Lower lobe of right lung (tissue), 2 donors: ENCODE data around the gene ZP1. TPM values are rescaled to one million over a fixed set of nuclear protein-coding genes. Genes with fewer than 3 reads are reported as not detected.

Experiments used
- ATAC-seq, 2 donors: fragments of 200-7000 bp; cut with Tn5 transposase; one replicate each; pipeline ENCODE4 v1.9.1; 2020 to 2022; ENCODE audit warnings: mild to moderate bottlenecking in 2 of 2, moderate library complexity in 2 of 2
- DNase-seq: peaks from one replicate; pipeline ENCODE4 v3.0.0-alpha.2; 2020
- H3K27ac ChIP-seq: fragments of 200-600 bp; one replicate; pipeline ENCODE4 v1.8.0; 2022
- H3K27me3 ChIP-seq: fragments of 200-600 bp; one replicate; pipeline ENCODE4 v1.8.0; 2022; ENCODE audit warnings: low read depth
- H3K36me3 ChIP-seq: fragments of 200-600 bp; one replicate; pipeline ENCODE4 v1.8.0; 2022; ENCODE audit warnings: mild to moderate bottlenecking
- H3K4me1 ChIP-seq: fragments of 200-600 bp; one replicate; pipeline ENCODE4 v1.8.0; 2022
- H3K4me3 ChIP-seq: fragments of 200-600 bp; one replicate; pipeline ENCODE4 v1.8.0; 2022; ENCODE audit warnings: mild to moderate bottlenecking
- H3K9me3 ChIP-seq: fragments of 200-600 bp; one replicate; pipeline ENCODE4 v1.8.0; 2022
- intact Hi-C: fragments of 100-400 bp; cut with DNase I; formaldehyde crosslinking; loops from one replicate; pipeline ENCODE4 v1.11.0; 2022
- total RNA-seq: library from RNA; stranded (reverse); fragmentation: NEBNext Ultra II Directional; extraction: Animal tissue kit (Norgen Biotek cat#: 25700); gene quantifications from one replicate; pipeline ENCODE4 v1.2.1, GENCODE V29; 2021
- TF ChIP-seq, protein P1 (sequence below): fragments of 200-600 bp; IDR thresholded peaks from one replicate; pipeline ENCODE4 v1.8.0; 2022; ENCODE audit warnings: antibody characterized with exemption, mild to moderate bottlenecking
- donor health status: DM: no; HTN: yes; CAD: no; lungs with severe emphysema.

The ZP1 gene
- total RNA-seq, 1 donor from 2014 or later = not detected

GRCh38 chr11:60887556-60887955 lies 20.2 kb downstream of the ZP1 start:
- ATAC-seq (peak; percentile 72 to 75), DNase-seq (no peak)
- TF ChIP-seq, protein P1, sequence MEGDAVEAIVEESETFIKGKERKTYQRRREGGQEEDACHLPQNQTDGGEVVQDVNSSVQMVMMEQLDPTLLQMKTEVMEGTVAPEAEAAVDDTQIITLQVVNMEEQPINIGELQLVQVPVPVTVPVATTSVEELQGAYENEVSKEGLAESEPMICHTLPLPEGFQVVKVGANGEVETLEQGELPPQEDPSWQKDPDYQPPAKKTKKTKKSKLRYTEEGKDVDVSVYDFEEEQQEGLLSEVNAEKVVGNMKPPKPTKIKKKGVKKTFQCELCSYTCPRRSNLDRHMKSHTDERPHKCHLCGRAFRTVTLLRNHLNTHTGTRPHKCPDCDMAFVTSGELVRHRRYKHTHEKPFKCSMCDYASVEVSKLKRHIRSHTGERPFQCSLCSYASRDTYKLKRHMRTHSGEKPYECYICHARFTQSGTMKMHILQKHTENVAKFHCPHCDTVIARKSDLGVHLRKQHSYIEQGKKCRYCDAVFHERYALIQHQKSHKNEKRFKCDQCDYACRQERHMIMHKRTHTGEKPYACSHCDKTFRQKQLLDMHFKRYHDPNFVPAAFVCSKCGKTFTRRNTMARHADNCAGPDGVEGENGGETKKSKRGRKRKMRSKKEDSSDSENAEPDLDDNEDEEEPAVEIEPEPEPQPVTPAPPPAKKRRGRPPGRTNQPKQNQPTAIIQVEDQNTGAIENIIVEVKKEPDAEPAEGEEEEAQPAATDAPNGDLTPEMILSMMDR = peak; percentile 36
- H3K27me3 ChIP-seq = no peaks in the 10 kb centered on the region
- H3K4me1 ChIP-seq = no peaks in the 10 kb centered on the region
- peaks cover 11% of the 10 kb centered on the region for H3K36me3 ChIP-seq
- intact Hi-C loops = no loop called here
- no peak overlapping the region for H3K4me3 ChIP-seq
- H3K9me3 ChIP-seq = no peaks in the 10 kb centered on the region
- no peak overlapping the region for H3K27ac ChIP-seq

GRCh38 chr11:60889869-60890311 lies 22.5 kb downstream of the ZP1 start:
- Histone ChIP-seq H3K27ac (no peak overlapping the region), H3K4me3 (no peak overlapping the region), H3K36me3 (peaks cover 34% of the 10 kb centered on the region), H3K9me3 (no peaks in the 10 kb centered on the region), H3K27me3 (no peaks in the 10 kb centered on the region), H3K4me1 (no peaks in the 10 kb centered on the region)
- intact Hi-C loops = no loop called here
- TF ChIP-seq, protein P1 = no peak
- DNase-seq (no peak), ATAC-seq (peak in 1 of 2 donors; percentile 48)

GRCh38 chr11:60890696-60891095 lies 23.4 kb downstream of the ZP1 start:
- peaks cover 42% of the 10 kb centered on the region for H3K36me3 ChIP-seq
- no peak overlapping the region for H3K4me3 ChIP-seq
- H3K4me1 ChIP-seq = no peaks in the 10 kb centered on the region
- DNase-seq = no peak
- H3K27ac ChIP-seq = no peak overlapping the region
- no peaks in the 10 kb centered on the region for H3K27me3 ChIP-seq
- TF ChIP-seq, protein P1 = no peak
- H3K9me3 ChIP-seq = no peaks in the 10 kb centered on the region
- intact Hi-C loops = no loop called here
- no peak for ATAC-seq

- Histone ChIP-seq H3K36me3 (peaks cover 48% of the 10 kb centered on the region), H3K9me3 (no peaks in the 10 kb centered on the region), H3K4me1 (no peaks in the 10 kb centered on the region), H3K4me3 (no peak overlapping the region), H3K27me3 (no peaks in the 10 kb centered on the region), H3K27ac (no peak overlapping the region)
- no peak for DNase-seq
- intact Hi-C loops = no loop called here
- TF ChIP-seq, protein P1 = no peak
- ATAC-seq = no peak
These were observed 23.9 kb downstream of the ZP1 start for GRCh38 chr11:60891103-60891741.

DNA sequence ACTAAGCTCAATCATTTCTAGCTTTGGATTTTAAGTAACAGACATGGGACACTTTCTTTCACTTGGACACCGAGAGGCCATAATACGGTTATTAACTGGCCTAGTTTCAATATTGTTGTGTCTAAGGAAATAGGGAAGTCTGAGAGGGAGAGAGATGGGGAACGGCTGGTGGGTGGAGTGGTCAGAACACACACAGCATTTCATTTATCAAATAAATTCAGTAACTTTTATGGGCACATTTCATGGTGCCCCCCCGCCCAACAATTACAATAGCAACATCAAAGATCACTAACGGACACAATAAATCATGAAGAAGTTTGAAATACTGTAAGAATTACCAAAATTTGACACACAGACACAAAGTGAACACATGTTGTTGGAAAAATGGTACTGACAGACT lies 28.3 kb downstream of the ZP1 start:
- H3K9me3 ChIP-seq = no peaks in the 10 kb centered on the region
- H3K27ac ChIP-seq = no peak overlapping the region
- TF ChIP-seq, protein P1 = no peak
- intact Hi-C loops = loop anchor here (5.0 kb wide), 1 partner anchor 63 kb away; no protein-coding TSS in a partner anchor
- H3K4me3 ChIP-seq = no peak overlapping the region
- DNase-seq (no peak), ATAC-seq (no peak)
- peaks cover 92% of the 10 kb centered on the region for H3K36me3 ChIP-seq
- H3K4me1 ChIP-seq = no peaks in the 10 kb centered on the region
- no peaks in the 10 kb centered on the region for H3K27me3 ChIP-seq
